GM20000 (cell line): ENCODE results near the gene CROCC.

Experiments
- DNase-seq: peaks from one replicate; pipeline ENCODE4 v3.0.0; 2012; ENCODE audit warnings: low spot score
- CTCF ChIP-seq: IDR thresholded peaks from 2 replicates; pipeline ENCODE4 v1.5.1; 2012; ENCODE audit warnings: mild to moderate bottlenecking, control low read depth; ENCODE audit errors: extremely low read depth, missing control alignments

CROCC gene

GRCh38 chr1:16968372-16968771 lies 46.6 kb downstream of the CROCC start:
- TF ChIP-seq CTCF = no peak
- DNase-seq = no peak

- no peak for DNase-seq
- TF ChIP-seq CTCF = no peak
These were observed 47.4 kb downstream of the CROCC start for GRCh38 chr1:16969057-16969611.

- DNase-seq = no peak
- no peak for TF ChIP-seq CTCF
These were observed 47.9 kb downstream of the CROCC start for GRCh38 chr1:16969651-16970050.

GRCh38 chr1:16970132-16970910 lies 48.6 kb downstream of the CROCC start:
- no peak for TF ChIP-seq CTCF
- no peak for DNase-seq

- DNase-seq = no peak
- TF ChIP-seq CTCF = no peak
These were observed 49.8 kb downstream of the CROCC start for GRCh38 chr1:16971341-16972188.

- TF ChIP-seq CTCF = no peak
- DNase-seq = no peak
These were observed 50.6 kb downstream of the CROCC start for GRCh38 chr1:16972189-16972895.
